ENCODE results near the gene SPNS2. TPM values are rescaled to one million over a fixed set of nuclear protein-coding genes. Genes with fewer than 3 reads are reported as not detected.

Gene SPNS2
- total RNA-seq, 1 donor from 2014 or later: 0.70 TPM

DNA sequence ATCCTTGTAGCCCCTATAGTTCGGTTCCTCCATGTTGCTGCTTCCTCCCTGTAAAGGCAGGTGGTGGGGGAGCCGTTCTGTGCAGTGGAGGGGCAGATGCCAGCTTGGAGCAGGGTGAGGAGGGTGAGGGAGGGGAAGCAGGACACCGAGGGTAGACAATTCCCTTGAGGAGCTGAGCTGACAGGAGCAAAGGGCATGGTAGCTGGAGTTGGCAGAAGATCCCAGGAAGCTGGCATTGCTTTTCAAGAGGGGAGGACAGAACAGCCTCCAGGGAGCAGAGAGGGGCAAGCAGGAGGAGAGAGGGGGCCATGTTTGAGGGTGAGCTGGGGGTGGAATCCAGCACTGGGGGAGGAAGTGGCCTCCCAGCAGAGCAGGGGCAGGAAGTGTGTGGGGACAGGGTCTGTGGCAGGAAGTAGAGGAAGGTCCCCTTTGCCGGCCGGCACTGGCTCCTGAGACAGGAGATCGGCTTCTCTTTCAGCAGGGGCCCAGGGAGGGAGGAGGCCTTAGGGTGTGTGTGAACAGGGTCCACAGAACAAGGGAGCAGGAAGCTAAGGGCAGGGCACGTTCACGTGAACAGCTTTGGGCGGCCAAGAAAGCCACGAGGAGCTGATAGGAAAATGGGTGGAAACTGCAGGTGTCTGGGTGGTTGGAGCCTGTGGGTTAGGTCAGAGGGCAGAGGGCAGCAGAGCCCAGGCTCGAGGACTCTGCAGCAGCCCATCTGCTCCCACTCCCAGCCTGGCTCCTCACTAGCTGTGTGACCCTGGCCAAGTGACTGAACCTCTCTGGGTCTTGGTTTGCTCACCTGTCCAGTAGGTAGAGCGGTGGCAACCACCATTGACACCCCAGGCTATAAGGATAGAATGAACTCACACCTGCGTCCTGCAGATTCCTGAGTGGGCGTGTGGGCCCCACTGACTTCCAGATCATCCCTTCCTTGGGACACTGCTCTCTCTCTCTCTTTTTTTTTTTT, 17.5 kb upstream of the SPNS2 start:
- Mint-ChIP-seq H3K36me3 (ENCODE audit: low read depth) (no peaks in the 10 kb centered on the region), H3K27ac (ENCODE audit: unreplicated experiment) (no peak overlapping the region), H3K27me3 (ENCODE audit: low read depth) (peaks cover 6% of the 10 kb centered on the region), H3K9me3 (ENCODE audit: low read depth) (no peaks in the 10 kb centered on the region), H3K4me3 (ENCODE audit: unreplicated experiment) (no peak overlapping the region), H3K4me1 (ENCODE audit: low read depth) (peaks cover 10% of the 10 kb centered on the region)
- TF ChIP-seq CTCF (IDR thresholded peaks at IDR 0.05): no peak
- DNase-seq (ENCODE audit: low spot score): no peak

DNA sequence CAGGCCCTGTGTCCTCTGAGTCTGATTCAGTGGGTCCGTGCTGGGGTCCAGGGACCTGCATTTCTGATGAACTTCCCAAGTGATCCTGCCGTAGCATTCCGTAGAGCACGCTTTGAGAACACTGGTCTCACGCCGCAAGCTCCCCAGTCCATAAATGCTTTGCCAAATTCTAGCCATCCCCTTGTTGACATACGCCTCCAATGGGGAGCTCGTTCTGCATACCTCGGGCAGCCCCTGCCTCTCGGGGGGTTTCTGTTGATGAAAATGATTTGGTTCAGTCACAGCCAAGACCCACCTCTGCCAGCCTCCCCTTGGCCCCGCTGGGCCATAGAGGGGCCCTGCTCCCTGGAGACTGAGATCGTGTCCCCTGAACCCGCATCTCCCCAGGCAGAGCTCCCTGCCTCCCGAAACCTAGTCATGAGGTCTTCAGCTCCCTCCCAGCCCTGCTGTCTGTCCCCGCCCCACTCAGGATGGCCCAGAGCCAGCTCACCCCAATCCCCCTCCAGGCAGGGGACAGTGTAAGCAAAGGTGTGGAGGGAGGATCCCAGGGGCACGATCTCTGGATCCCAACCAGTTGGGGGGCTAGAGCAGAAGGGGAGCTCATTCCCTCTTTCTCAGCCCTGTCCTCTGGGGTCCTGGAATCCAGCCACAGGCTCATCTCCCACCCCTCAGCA, 16.2 kb upstream of the SPNS2 start:
- Mint-ChIP-seq H3K27ac (ENCODE audit: unreplicated experiment) (no peak overlapping the region), H3K4me3 (ENCODE audit: unreplicated experiment) (no peak overlapping the region), H3K9me3 (ENCODE audit: low read depth) (no peaks in the 10 kb centered on the region), H3K27me3 (ENCODE audit: low read depth) (peaks cover 6% of the 10 kb centered on the region), H3K4me1 (ENCODE audit: low read depth) (peaks cover 6% of the 10 kb centered on the region), H3K36me3 (ENCODE audit: low read depth) (no peaks in the 10 kb centered on the region)
- no peak for DNase-seq (ENCODE audit: low spot score)
- TF ChIP-seq CTCF (IDR thresholded peaks at IDR 0.05): no peak

DNA sequence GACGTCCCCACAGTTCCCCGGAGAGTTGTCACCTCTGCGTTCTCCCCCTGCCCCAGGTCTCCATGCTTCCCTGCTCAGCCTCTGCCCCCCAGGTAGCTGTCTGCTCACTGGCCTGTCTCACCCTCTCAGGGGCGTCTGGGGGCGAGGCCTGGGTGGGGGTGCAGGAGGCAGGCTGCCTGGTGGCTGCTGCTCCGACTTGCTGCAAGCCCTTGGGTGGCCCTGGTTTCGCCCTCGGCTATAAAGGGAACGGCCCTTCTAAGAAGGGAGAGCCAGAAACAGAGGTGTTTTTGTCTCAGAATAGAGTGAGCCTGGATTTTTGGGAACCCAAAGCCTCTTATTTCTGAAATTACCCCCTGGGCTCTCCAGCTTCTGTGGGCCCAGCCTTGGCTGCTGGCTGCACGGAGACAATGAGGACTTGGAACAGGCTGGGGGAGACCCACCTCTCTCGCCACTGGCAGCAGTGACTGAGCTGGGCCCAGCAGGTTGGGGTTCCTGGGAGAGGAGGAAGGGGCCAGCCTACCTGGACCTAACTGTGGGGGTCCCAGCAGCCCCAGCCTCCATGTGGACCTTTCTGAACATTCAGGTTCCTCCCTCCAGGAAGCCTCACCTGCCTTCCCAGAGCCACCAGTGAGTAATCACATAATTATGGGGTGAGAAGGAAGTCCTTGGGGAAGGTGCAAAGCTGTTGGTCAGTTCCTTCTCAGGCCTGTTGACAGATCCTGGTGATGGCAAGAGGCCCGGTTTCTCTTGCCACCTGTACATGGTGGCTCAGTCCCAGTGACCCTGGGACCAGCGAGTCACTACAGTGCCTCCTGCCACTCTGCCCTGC, 15.5 kb upstream of the SPNS2 start:
- H3K4me3 Mint-ChIP-seq (ENCODE audit: unreplicated experiment): no peak overlapping the region
- H3K27ac Mint-ChIP-seq (ENCODE audit: unreplicated experiment): no peak overlapping the region
- H3K27me3 Mint-ChIP-seq (ENCODE audit: low read depth): peaks cover 6% of the 10 kb centered on the region
- no peaks in the 10 kb centered on the region for H3K36me3 Mint-ChIP-seq (ENCODE audit: low read depth)
- H3K4me1 Mint-ChIP-seq (ENCODE audit: low read depth): peaks cover 6% of the 10 kb centered on the region
- DNase-seq (ENCODE audit: low spot score): no peak
- TF ChIP-seq CTCF (IDR thresholded peaks at IDR 0.05): no peak
- no peaks in the 10 kb centered on the region for H3K9me3 Mint-ChIP-seq (ENCODE audit: low read depth)

DNA sequence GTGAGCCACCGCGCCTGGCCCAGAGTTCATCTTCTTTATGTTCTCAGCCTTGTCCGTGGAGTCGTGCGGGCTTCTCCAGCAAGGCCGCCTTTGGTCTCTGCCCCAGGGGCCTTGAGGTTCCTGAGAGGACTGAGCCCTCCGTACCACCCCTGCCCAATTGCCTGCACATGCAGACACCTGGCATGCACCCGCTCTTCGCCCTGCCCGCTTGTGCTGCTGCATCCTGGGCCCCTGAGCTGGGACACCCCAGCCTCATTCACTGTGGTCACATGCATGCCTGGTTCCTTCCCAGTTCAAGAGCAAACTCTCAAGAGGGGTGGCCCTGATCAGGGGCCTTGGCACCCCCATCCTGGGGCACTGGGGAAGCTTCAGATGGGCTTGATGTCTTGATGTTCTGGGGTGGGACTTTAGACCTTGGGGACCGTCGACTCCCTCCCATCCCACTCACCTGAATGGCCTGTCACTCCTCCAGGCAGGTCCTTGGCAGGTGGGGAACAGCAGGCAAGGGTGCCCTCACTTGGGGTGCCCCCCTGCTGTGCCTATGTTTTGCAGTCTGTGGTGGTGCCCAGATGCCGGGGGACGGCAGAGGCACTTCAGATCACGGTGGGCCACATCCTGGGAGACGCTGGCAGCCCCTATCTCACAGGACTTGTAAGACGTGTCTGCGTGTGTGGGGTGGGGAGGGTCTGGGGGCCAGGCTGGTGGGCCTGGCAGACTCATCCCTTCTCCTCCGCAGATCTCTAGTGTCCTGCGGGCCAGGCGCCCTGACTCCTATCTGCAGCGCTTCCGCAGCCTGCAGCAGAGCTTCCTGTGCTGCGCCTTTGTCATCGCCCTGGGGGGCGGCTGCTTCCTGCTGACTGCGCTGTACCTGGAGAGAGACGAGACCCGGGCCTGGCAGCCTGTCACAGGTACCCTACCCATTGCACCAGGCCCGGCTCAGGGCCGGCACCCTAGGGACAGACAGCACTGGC, 12.7 kb upstream of the SPNS2 start:
- Mint-ChIP-seq H3K4me1 (ENCODE audit: low read depth) (peaks cover 4% of the 10 kb centered on the region), H3K27ac (ENCODE audit: unreplicated experiment) (no peak overlapping the region), H3K36me3 (ENCODE audit: low read depth) (no peaks in the 10 kb centered on the region), H3K27me3 (ENCODE audit: low read depth) (peaks cover 10% of the 10 kb centered on the region), H3K4me3 (ENCODE audit: unreplicated experiment) (no peak overlapping the region), H3K9me3 (ENCODE audit: low read depth) (no peaks in the 10 kb centered on the region)
- no peak for DNase-seq (ENCODE audit: low spot score)
- TF ChIP-seq CTCF (IDR thresholded peaks at IDR 0.05): no peak

All from chondrocyte (in vitro differentiated cells).